ENCODE results near the gene GPR149.
"Not testable (repeated sequence)": the region's sequence is repeated elsewhere in the genome, so short reads cannot be mapped to it uniquely, and the experiment has no call there.

GPR149 gene, protein sequence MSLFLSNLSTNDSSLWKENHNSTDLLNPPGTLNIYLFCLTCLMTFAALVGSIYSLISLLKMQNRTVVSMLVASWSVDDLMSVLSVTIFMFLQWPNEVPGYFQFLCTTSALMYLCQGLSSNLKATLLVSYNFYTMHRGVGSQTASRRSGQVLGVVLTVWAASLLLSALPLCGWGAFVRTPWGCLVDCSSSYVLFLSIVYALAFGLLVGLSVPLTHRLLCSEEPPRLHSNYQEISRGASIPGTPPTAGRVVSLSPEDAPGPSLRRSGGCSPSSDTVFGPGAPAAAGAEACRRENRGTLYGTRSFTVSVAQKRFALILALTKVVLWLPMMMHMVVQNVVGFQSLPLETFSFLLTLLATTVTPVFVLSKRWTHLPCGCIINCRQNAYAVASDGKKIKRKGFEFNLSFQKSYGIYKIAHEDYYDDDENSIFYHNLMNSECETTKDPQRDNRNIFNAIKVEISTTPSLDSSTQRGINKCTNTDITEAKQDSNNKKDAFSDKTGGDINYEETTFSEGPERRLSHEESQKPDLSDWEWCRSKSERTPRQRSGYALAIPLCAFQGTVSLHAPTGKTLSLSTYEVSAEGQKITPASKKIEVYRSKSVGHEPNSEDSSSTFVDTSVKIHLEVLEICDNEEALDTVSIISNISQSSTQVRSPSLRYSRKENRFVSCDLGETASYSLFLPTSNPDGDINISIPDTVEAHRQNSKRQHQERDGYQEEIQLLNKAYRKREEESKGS

DNA sequence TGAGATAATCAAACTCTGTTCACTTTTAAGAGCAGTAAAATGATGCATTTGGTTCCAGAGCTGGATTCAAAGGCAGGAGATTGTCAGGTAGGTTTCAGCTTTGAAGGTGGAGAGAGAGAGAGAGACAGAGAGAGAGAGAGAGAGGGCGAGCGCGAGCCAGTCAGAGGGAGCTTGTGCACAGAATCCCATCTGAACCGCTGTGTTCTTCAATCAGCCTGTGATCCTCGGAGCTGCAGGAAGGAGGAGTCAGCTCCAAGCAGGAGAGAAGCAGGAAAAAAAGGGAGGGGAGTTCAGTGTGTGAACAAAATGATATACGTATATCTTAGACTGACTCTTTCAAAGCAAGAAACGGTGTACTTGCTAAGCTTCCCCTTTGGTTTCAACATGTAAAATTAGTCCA, at the start of gene GPR149:
Gene GPR149, minus strand, starts transcription at position 177 of the 400 bp plus-strand sequence. CDS start 575 bp downstream, outside the sequence.
- no peak for DNase-seq (ENCODE audit: low spot score)

DNA sequence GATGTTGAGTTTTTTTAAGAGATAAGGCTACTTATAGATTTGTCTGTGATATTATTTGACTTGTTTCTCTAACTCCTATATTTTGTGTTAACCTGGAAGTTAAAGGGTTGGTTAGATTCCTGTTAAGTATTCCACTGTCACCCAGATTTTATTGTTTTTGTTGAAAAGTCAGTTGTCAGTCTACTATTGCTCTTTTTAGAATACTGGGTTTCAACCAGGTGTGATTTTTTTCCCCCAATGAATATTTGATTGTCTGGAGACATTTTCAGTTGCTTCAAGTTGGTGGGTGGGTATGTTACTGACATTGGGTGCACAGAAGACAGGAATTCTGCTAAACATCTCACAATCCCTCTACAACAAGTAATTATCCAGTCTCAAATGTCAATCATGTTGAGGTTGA, 43.8 kb upstream of the GPR149 start:
- no peak for DNase-seq (ENCODE audit: low spot score)

DNA sequence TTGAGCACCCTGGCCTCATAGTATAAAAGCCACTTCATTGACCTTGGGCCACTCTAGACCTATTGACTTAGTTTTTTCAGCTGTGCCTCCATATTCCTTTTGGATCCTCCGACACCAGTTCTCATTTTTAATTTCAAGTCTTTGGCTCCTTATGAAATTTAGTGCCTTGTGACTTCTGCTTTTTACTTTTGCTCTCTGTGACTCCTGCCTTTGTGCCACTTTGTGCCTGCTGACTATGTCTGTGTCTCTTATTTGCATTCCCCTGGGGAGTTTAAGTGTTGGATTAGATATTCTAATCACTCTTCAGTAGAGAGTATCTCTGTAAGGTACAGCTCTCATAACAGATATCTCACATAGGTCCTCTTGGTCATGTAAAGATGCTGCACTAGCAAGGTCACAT, 39.6 kb upstream of the GPR149 start:
- DNase-seq (ENCODE audit: low spot score), result no peak

DNA sequence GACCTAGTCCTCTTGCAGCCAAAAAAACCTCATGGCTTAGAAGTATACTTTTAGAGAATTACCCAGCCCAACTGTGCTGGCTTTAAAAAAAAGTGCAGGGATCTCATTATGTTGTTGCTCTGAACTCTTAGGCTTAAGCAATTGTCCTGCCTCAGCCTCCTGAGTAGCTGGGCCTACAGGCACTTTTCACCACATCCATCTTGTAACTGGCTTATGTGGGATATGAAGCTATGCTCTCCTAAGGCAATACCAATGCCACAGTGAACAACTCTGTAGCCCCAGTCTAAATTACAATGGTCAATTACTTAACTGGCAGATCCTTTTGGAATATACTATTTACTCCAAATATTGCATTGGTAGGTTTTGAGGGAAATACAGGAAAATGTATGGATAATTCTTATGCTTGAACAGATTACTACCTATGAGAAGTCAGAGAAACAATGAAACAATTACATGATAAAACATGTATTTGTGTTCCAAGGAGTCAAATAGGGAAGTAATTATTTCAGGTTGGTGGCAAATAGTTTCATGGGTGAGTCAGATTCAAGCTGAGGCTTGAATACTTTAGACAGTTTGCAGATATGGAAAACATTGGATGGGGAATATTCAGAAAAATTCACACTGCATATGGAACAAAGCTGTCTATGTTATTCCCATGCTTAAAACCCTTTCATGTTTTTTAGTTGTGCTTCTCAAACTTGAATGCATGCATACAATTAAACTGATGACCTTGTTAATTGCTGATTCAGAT, 34.6 kb upstream of the GPR149 start:
- DNase-seq (ENCODE audit: low spot score), result no peak

DNA sequence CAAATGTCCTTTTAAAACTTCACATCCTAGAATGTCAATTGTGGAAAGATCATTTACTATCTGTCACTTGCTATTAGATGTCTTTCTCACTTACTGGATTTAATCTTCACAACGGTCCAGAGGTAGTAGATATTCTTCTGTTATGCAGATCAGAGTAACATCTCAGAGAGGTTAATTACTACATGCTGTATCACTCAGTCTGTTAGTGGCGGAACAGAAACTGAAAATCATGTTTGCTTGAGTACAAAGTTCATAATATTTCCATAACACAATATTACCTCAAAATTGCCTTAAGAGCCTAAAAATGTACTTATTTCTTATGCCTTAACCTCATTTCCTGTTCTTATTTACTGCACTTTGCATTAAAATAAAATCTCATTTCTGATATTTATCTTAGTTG, 28.6 kb upstream of the GPR149 start:
- DNase-seq (ENCODE audit: low spot score), result no peak

DNA sequence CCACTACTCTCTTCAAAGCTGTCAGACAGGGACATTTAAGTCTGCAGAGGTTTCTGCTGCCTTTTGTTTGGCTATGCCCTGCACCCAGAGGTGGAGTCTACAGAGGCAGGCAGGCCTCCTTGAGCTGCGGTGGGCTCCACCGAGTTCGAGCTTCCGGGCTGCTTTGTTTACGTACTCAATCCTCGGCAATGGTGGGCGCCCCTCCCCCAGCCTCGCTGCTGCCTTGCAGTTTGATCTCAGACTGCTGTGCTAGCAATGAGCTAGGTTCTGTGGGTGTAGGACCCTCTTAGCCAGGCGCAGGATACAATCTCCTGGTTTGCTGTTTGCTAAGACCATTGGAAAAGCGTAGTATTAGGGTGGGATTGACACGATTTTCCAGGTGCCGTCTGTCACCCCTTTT, 9.1 kb upstream of the GPR149 start:
- DNase-seq (ENCODE audit: low spot score), result not testable (repeated sequence)

DNA sequence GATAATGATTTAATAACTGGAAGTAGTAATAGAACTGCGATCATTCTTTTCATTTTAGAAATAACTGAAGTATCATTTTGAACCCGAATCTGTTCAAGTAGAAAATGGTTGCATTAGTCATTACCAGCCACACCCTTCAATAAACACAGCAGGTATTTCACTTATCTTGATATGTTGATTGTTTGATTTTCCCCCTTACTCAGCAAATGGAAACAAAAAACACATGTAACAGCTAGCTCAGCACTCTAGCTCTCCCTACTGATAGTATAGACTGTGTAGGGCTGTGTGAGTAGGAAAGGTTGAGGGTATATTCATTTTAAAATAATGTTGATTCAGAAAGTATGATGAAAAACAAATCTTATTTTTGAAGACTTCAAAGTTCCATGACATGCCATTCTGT, 1.1 kb upstream of the GPR149 start:
- no peak for DNase-seq (ENCODE audit: low spot score)

DNA sequence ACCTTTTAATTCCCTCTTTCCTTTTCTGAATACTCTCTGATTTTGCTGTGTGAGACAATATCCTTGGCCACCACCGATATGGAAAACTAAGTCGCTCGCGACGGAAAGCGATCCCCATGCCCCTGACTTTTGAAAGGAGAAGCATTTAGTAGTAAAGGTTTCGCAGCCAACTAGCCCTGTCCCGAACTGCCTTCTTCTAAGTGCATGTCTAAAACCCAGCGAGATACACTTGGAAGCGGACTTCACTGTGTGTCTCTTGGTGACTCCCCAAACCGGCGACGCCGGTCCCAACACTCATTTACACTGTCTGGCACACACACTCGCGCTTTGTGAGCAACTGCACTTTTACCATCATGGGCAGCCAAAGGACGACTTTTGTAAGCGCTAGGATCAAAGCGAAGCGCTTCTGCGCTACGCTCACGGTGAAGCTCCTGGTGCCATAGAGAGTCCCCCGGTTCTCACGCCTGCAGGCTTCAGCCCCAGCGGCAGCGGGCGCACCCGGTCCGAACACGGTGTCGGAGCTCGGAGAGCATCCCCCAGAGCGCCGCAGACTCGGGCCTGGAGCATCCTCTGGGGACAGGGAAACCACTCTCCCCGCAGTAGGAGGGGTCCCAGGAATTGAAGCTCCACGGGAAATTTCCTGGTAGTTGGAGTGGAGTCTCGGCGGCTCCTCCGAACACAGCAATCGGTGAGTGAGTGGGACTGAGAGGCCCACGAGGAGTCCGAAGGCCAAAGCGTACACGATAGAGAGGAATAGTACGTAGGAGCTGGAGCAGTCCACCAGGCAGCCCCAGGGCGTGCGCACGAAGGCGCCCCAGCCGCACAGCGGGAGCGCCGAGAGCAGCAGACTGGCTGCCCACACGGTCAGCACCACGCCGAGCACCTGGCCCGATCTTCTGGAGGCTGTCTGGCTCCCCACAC, 1.4 kb downstream of the GPR149 start:
- no peak for DNase-seq (ENCODE audit: low spot score)

DNA sequence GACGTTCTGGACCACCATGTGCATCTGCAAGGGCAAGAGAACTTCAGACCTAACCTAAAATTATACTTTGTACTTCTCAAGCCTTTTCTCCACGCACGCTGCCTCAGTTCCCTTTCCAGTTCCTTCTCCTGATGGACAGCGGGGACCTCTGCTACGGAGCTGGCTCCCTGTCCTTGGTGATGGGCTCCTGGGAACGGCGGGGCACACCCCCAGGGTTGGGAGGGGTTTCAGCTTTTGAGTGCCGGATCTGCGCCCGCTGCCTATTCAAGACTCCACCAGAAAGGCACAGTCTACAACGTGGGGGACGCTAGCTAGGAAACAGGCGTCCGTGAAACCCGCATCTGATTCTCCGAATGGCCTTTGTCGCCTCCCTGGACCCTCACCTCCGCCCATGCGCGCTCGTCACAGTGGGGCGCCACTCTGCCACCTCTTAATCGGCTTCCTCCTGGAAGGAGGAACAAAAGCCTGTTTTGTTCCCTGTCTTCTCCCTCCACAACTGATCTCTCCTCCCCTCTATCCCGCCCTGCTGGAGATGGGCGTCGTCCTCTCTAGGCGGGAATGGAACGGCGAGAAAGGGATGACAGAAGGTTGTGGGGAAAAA, 2.2 kb downstream of the GPR149 start:
- no peak for DNase-seq (ENCODE audit: low spot score)

DNA sequence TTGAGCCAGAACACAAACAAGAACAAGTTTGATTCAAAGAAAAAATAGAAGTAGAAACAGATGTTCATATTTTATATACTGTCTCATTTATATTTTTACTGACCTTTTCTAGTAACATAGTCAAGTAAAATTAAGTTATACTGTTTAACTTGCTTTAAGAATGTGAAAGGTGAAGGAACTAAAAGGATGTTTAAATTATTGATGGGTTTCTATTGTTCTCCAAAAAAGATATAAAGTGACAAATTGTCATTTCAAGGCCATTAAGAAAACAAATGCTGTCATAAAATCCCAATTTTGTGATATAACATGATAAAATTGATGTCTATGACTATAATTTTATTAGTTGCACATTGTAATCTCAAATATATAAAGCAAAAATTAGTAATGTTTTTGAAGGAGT, 7.3 kb downstream of the GPR149 start:
- DNase-seq (ENCODE audit: low spot score), result no peak

DNA sequence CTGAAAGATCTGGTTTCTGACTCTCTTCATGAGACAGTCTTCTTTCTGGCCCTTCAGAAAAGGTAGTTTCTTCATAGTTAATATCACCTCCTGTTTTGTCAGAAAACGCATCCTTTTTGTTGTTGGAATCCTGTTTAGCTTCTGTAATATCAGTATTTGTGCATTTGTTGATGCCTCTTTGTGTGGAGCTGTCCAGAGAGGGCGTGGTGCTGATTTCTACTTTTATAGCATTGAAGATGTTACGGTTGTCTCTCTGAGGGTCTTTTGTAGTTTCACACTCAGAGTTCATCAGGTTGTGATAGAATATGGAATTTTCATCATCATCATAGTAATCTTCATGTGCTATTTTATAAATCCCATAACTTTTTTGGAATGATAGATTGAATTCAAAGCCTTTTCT, 8.9 kb downstream of the GPR149 start:
- no peak for DNase-seq (ENCODE audit: low spot score)

DNA sequence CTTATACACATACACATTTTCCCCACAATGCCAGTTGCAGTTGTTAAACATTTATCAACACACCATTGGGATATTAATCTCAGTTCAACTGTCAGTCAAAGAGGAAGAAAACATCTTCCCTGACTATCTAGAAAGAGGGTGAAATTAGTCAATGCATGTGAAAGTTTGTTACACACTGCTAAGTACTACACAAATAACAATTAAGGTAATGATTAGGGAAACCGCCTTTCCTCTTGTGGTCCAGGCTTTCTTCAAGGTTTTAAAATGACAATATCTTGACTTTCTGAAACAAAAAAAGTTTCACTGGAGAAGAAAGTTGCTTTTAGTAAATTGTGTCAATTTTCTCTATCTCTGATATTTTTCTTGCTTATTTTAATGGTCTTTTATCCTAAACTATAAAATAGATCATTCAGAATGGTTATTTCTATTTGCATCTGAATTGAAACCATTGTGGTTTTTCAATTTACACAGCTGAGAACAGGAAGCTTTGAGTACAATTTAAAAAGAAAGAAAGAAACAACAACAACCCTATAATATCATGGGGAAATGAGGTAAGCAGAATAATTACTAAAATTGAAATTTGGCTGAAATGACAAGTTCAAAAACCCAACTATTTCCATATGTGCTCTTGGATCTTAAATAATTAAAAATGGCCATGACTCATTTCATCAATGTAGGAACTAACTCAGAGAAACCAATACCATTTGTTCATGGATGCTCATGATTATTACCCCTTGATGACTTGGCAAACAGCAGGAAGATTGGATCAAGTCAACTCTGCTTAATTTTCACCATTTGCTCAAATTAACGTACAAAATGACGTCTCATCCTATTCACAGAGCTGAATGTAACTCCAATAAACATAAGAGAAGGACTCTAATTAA, 31.7 kb downstream of the GPR149 start:
- no peak for DNase-seq (ENCODE audit: low spot score)

DNA sequence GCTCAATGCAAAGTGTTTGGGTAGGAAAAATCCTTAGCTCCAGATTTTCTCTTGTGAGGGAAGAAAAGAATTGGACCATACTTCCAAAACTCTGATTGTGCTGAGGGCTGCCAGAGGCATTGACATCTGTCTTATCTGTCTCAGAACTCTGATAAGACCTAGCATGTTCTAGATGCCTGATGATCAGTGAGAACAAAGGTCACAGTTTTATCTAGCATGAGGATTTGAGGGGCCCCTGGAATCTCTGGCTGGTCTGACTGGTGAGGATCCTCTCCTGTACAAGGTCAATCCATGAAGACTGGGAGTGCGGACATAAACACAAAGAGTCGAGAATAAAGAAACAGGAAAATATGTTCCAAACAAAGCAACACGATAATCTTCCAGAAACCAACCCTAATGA, 40.1 kb downstream of the GPR149 start:
- no peak for DNase-seq (ENCODE audit: low spot score)

DNA sequence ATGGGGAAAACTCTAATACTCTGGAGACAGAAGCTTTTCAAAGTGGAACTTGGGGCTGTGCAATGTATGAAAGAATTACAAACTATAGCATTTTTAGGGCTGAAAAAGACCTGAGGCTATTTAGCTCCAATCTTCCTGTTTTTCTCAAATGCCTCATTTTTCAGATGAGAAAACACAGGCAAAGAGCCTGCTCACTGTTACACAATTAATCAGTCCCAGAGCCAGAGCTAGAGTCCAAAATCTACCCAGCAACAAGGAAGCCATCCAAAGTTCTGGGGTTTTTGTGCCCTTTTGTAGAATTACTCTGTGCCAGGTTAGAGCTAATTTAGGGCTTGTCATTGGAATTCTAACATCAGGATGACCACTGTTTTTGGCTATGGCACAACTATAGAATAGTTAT, 45.5 kb downstream of the GPR149 start:
- DNase-seq (ENCODE audit: low spot score), result no peak

DNA sequence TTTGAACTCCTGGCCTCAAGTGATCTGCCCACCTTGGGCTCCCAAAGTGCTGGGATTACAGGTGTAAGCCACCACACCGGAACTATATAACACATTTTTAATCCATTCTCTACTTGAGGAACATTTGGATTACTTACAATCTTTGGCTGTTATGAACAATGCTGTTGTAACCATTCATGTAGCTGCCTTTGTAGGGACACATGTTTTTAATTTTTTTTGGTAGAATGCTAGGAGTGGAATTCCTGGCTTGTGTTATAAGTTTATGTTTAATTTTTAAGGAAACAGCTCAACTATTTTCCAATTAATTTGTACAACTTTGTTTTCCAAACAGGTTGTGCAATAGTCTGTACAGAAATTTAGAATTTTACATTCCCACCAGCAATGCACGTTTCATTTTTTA, 51.7 kb downstream of the GPR149 start:
- no peak for DNase-seq (ENCODE audit: low spot score)

DNA sequence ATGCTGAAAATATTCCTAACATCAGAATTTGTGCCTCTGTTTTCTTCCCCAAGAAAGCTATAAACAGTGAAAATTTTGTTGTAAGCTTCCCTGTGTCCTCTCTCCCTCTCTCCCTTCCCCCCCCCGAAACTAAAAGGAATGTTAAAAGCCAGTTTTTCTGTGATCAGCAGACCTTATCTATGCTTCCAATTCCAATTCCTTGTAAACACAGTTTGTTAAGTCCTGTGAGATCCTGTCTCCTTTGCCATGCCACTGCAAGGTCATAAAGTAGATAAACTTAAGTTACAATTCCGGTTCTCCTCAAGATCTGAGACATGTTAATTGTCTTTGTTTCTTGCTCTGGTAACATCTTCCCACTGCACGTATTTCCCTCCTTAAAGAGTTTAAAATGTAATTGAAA, 62.8 kb downstream of the GPR149 start:
- DNase-seq (ENCODE audit: low spot score), result no peak

DNA sequence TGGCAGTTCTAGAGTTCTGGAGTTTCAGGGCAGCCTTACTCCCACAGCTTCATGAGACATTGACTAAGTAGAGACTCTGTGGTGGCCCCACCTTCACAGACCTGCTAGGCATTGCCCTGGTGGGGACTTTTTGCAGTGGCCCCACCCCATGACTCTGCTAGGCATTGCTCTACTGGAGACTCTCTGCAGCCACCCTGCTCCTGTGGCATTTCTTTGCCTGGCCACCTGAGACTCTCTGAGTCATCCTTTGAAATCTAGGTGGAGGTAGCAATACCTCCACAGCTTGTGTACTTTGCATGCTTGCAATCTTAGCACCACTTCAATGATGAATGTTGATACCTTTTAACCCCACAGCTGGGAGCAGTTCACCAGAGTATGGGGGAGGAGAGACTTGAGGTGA, 65.1 kb downstream of the GPR149 start:
- DNase-seq (ENCODE audit: low spot score), result no peak

DNA sequence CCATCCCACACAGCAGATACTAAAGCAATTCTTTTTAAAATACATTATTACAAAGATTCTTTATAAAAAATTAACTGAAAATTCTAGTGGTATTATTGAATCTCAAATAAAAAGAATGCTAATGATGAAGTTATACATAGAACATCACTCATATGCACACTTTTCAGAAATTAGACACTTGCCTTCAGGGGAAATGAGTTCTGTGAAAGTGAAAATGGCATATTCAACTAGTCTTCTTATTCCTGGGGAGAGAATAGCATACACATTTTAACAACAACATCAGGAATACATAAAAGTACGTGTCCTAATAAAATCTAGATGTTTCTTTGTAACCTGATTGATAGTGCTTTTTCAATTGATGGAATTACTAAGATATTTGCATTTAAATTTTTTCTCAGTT, 68.9 kb downstream of the GPR149 start:
- no peak for DNase-seq (ENCODE audit: low spot score)

DNA sequence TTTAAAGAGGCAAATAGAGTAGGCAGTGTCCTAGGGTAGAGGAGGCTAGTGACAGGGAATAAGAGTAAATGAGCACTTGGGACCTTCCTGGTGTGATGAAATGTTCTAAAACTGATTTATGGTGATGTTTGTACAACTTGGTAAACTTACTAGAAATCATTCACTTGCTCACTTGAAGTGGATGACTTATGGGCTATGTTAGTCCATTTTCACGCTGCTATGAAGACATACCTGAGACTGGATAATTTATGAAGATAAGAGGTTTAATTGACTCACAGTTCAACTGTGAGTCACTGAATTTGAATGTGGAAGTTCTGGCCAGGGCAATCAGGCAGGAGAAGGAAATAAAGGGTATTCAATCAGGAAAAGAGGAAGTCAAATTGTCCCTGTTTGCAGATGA, 74.0 kb downstream of the GPR149 start:
- DNase-seq (ENCODE audit: low spot score), result no peak

DNA sequence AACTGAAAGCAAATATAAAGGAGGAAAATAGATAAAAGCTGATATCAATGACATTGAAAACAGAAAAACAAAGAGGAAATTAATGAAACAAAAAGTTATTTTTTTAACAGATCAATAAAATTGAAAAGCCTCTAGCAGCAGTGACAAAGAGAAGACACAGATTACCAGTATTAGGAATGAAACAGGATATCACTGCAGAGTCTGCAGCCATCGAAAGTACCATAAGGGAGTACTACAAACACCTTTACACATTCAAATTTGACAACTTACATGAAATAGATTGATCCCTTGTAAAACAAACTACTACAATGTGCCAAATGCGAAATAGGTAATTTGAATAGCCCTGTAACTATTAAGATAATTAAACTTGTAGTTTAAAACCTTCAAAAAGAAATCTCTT, 80.8 kb downstream of the GPR149 start:
- no peak for DNase-seq (ENCODE audit: low spot score)
